Natural killer cell (primary cell): ENCODE data around the gene JPH2. TPM values are rescaled to one million over a fixed set of nuclear protein-coding genes. Genes with fewer than 3 reads are reported as not detected.

ENCODE experiments used
- ATAC-seq, 3 donors: fragments of 150-1000 bp in 2 of 3; fragments of 200-7000 bp in 1 of 3; cut with Tn5 transposase; 1 replicate in 1 of 3; 2 replicates in 2 of 3; pipeline ENCODE4 v1.10.0; 2021; ENCODE audit warnings: mild to moderate bottlenecking in 2 of 3, moderate library complexity in 2 of 3
- DNase-seq, 2 donors: peaks; one replicate each; pipeline versions ENCODE4 v3.0.0 to v3.0.0-alpha.2; 2013 to 2021; ENCODE audit warnings: mixed read lengths in 1 of 2
- H3K27ac ChIP-seq: one replicate; pipeline ENCODE4 v1.5.1; 2013; ENCODE audit warnings: mild to moderate bottlenecking, low read length
- H3K27me3 ChIP-seq: one replicate; pipeline ENCODE4 v1.6.1; 2013; ENCODE audit warnings: low read length; ENCODE audit not compliant: control insufficient read depth, insufficient read depth
- H3K36me3 ChIP-seq: one replicate; pipeline ENCODE4 v1.6.1; 2013; ENCODE audit warnings: low read length; ENCODE audit not compliant: control insufficient read depth, insufficient read depth
- H3K4me1 ChIP-seq: one replicate; pipeline ENCODE4 v1.6.1; 2013; ENCODE audit warnings: low read length; ENCODE audit not compliant: control insufficient read depth, insufficient read depth
- H3K4me3 ChIP-seq: one replicate; pipeline ENCODE4 v1.5.1; 2013; ENCODE audit warnings: low read length
- H3K9me3 ChIP-seq: one replicate; pipeline ENCODE4 v1.6.1; 2013; ENCODE audit warnings: low read length; ENCODE audit not compliant: control insufficient read depth, insufficient read depth
- H3K27ac Mint-ChIP-seq, 2 donors: one replicate each; pipeline ENCODE4 v1.8.0; 2022; ENCODE audit warnings: mild to moderate bottlenecking in 2 of 2, mixed read lengths in 2 of 2, moderate library complexity in 1 of 2
- H3K27me3 Mint-ChIP-seq, 2 donors: one replicate each; pipeline ENCODE4 v1.8.0; 2022; ENCODE audit warnings: low read depth in 2 of 2, mixed read lengths in 2 of 2
- H3K36me3 Mint-ChIP-seq: one replicate; pipeline ENCODE4 v1.8.0; 2022; ENCODE audit warnings: mixed read lengths
- H3K4me1 Mint-ChIP-seq, 2 donors: one replicate each; pipeline ENCODE4 v1.8.0; 2022; ENCODE audit warnings: mixed read lengths in 2 of 2
- H3K4me3 Mint-ChIP-seq: one replicate; pipeline ENCODE4 v1.8.0; 2022; ENCODE audit warnings: mild to moderate bottlenecking, moderate library complexity, mixed read lengths
- H3K9me3 Mint-ChIP-seq, 2 donors: one replicate each; pipeline ENCODE4 v1.8.0; 2022; ENCODE audit warnings: mixed read lengths in 2 of 2
- CTCF ChIP-seq: fragments of 200-600 bp; IDR thresholded peaks from one replicate; pipeline ENCODE4 v1.8.0; 2022; ENCODE audit warnings: antibody characterized with exemption
- WGBS: methylation state at CpG from one replicate; pipeline ENCODE4 v1.1.7; 2013; ENCODE audit warnings: missing lambda C conversion rate; ENCODE audit not compliant: insufficient coverage; 5-methylcytosine and 5-hydroxymethylcytosine counted together
- intact Hi-C: fragments of 100-400 bp; cut with micrococcal nuclease; formaldehyde crosslinking; loops from one replicate; pipeline ENCODE4 v1.14.2; 2022
- total RNA-seq, 4 donors: library from RNA; stranded (reverse); fragments of 120-200 nt in 1 of 4; gene quantifications; one replicate each; pipeline versions ENCODE4 v1.2.3 to v1.2.4, GENCODE V29; 2013 to 2022

The JPH2 gene
- total RNA-seq, 3 donors from 2014 or later (not counting 1 experiment from before 2014, with no cell fraction given), result not detected

- Mint-ChIP-seq H3K36me3 (peaks cover 6% of the 10 kb centered on the region), H3K27ac (peak overlapping the region; percentile 37 to 68), H3K27me3 (no peaks in the 10 kb centered on the region), H3K4me3 (peak overlapping the region; percentile 92), H3K9me3 (no peaks in the 10 kb centered on the region), H3K4me1 (peaks cover 49 to 54% of the 10 kb centered on the region in 2 donors)
- H3K36me3 ChIP-seq, result no peaks in the 10 kb centered on the region
- H3K9me3 ChIP-seq, result no peaks in the 10 kb centered on the region
- peak overlapping the region; percentile 2 for H3K4me3 ChIP-seq
- WGBS, result 25% methylated on average over 9 of the region's 11 CpGs
- DNase-seq (peak; percentile 53 to 90), ATAC-seq (peak; percentile 65 to 73 (median 70))
- H3K27ac ChIP-seq, result peak overlapping the region; percentile 52
- peak; percentile 98 for TF ChIP-seq CTCF
- H3K27me3 ChIP-seq, result no peaks in the 10 kb centered on the region
- intact Hi-C loops, result loop anchor here (1.0 to 10.0 kb wide), 5 partner anchors 94 to 520 kb away; partner anchors contain the start of gene FITM2
- peaks cover 31% of the 10 kb centered on the region for H3K4me1 ChIP-seq
Measured at GRCh38 chr20:44217342-44218092, 30.5 kb upstream of the JPH2 start.

- ATAC-seq (peak in 1 of 3 donors; percentile 11), DNase-seq (peak; percentile 55 to 86)
- H3K4me1 Mint-ChIP-seq, result peaks cover 54 to 66% of the 10 kb centered on the region in 2 donors
- Histone ChIP-seq H3K27me3 (no peaks in the 10 kb centered on the region), H3K4me3 (no peak overlapping the region), H3K9me3 (no peaks in the 10 kb centered on the region), H3K4me1 (peaks cover 42% of the 10 kb centered on the region), H3K36me3 (no peaks in the 10 kb centered on the region), H3K27ac (no peak overlapping the region)
- intact Hi-C loops, result loop anchor here (1.0 to 10.0 kb wide), 5 partner anchors 172 to 522 kb away; no protein-coding TSS in a partner anchor
- no peaks in the 10 kb centered on the region for H3K27me3 Mint-ChIP-seq
- TF ChIP-seq CTCF, result peak; percentile 78
- no peaks in the 10 kb centered on the region for H3K9me3 Mint-ChIP-seq
- H3K36me3 Mint-ChIP-seq, result peaks cover 6% of the 10 kb centered on the region
- peak overlapping the region; percentile 69 for H3K4me3 Mint-ChIP-seq
- H3K27ac Mint-ChIP-seq, result peak overlapping the region; percentile 5 to 75
- WGBS, result 52% methylated on average over 7 of the region's 7 CpGs
Measured at GRCh38 chr20:44215125-44215524, 28.1 kb upstream of the JPH2 start.

GRCh38 chr20:44212792-44213191 is 25.8 kb upstream of the JPH2 start:
- Mint-ChIP-seq H3K9me3 (no peaks in the 10 kb centered on the region), H3K27ac (no peak overlapping the region), H3K4me3 (peak overlapping the region; percentile 4), H3K36me3 (peaks cover 6% of the 10 kb centered on the region), H3K27me3 (no peaks in the 10 kb centered on the region), H3K4me1 (peaks cover 54 to 63% of the 10 kb centered on the region in 2 donors)
- peak in 1 of 2 donors; percentile 6 for DNase-seq
- Histone ChIP-seq H3K4me3 (no peak overlapping the region), H3K27ac (no peak overlapping the region), H3K36me3 (no peaks in the 10 kb centered on the region), H3K27me3 (no peaks in the 10 kb centered on the region), H3K4me1 (peaks cover 37% of the 10 kb centered on the region), H3K9me3 (no peaks in the 10 kb centered on the region)
- TF ChIP-seq CTCF, result no peak
- 94% methylated on average over 4 of the region's 4 CpGs for WGBS
- intact Hi-C loops, result loop anchor here (10.0 kb wide), 1 partner anchor 252 kb away; no protein-coding TSS in a partner anchor
- ATAC-seq, result no peak
